Kidney epithelial cell (primary cell): ENCODE measurements around the gene PCMTD2. TPM values are rescaled to one million over a fixed set of nuclear protein-coding genes. Genes with fewer than 3 reads are reported as not detected.

Experiments used
- DNase-seq: peaks from one replicate; pipeline ENCODE4 v3.0.0-alpha.2; 2010; ENCODE audit warnings: low read depth
- H3K27me3 ChIP-seq: 2 replicates; pipeline ENCODE4 v1.6.0; 2011; ENCODE audit warnings: low read length; ENCODE audit not compliant: control insufficient read depth, insufficient read depth
- H3K36me3 ChIP-seq: 2 replicates; pipeline ENCODE4 v1.5.1; 2011; ENCODE audit warnings: low read length; ENCODE audit not compliant: control insufficient read depth, insufficient read depth
- H3K4me3 ChIP-seq: 2 replicates; pipeline ENCODE4 v1.5.1; 2011; ENCODE audit warnings: low read depth, mild to moderate bottlenecking, control low read depth, low read length
- CTCF ChIP-seq: IDR thresholded peaks from 2 replicates; pipeline ENCODE4 v1.5.1; 2011; ENCODE audit warnings: mild to moderate bottlenecking, moderate library complexity, low read length, control low read depth, inconsistent platforms; ENCODE audit not compliant: insufficient read depth, poor library complexity, severe bottlenecking
- total RNA-seq: library from RNA; depleted of rRNA; stranded (reverse); fragments of >200 nt; gene quantifications from 2 replicates; pipeline ENCODE4 v1.2.3, GENCODE V29; 2015

Gene PCMTD2
- total RNA-seq, 1 donor from 2014 or later = 53.8 TPM

- Histone ChIP-seq H3K27me3 (peaks cover 13% of the 10 kb centered on the region), H3K36me3 (no peaks in the 10 kb centered on the region), H3K4me3 (no peak overlapping the region)
- TF ChIP-seq CTCF = no peak
- DNase-seq = no peak
Observed at GRCh38 chr20:64225828-64226598, 29.5 kb upstream of the PCMTD2 start.

- no peak for DNase-seq
- Histone ChIP-seq H3K36me3 (no peaks in the 10 kb centered on the region), H3K27me3 (peaks cover 19% of the 10 kb centered on the region), H3K4me3 (no peak overlapping the region)
- no peak for TF ChIP-seq CTCF
Observed at GRCh38 chr20:64226686-64227580, 28.6 kb upstream of the PCMTD2 start.

GRCh38 chr20:64228086-64228653 is 27.4 kb upstream of the PCMTD2 start:
- Histone ChIP-seq H3K4me3 (no peak overlapping the region), H3K27me3 (peaks cover 20% of the 10 kb centered on the region), H3K36me3 (no peaks in the 10 kb centered on the region)
- no peak for DNase-seq
- TF ChIP-seq CTCF = no peak

GRCh38 chr20:64228751-64229506 is 26.6 kb upstream of the PCMTD2 start:
- H3K4me3 ChIP-seq = no peak overlapping the region
- no peaks in the 10 kb centered on the region for H3K36me3 ChIP-seq
- TF ChIP-seq CTCF = no peak
- H3K27me3 ChIP-seq = peaks cover 20% of the 10 kb centered on the region
- DNase-seq = no peak

GRCh38 chr20:64229507-64230061 is 26.0 kb upstream of the PCMTD2 start:
- Histone ChIP-seq H3K4me3 (no peak overlapping the region), H3K27me3 (peaks cover 20% of the 10 kb centered on the region), H3K36me3 (no peaks in the 10 kb centered on the region)
- no peak for DNase-seq
- no peak for TF ChIP-seq CTCF
